HEK293T (cell line): ENCODE results near the gene ESYT1.

Source experiments
- CTCF ChIA-PET: fragments of 350-600 bp; formaldehyde crosslinking; extraction: SDS; loops from one replicate; lab custom pipeline; 2021; ENCODE audit warnings: antibody characterized with exemption, inconsistent platforms; lab: Yijun Ruan, JAX
- POLR2A ChIA-PET: fragments of 350-600 bp; formaldehyde crosslinking; extraction: SDS; loops from one replicate; lab custom pipeline; 2020; ENCODE audit warnings: antibody characterized with exemption, inconsistent platforms; lab: Yijun Ruan, JAX
- DNase-seq: peaks from one replicate; pipeline ENCODE4 v3.0.0; 2012; ENCODE audit warnings: mixed read lengths; ENCODE audit errors: extremely low spot score
- ARNT ChIP-seq: fragments of 450-650 bp; IDR thresholded peaks from 2 replicates; pipeline ENCODE4 v1.6.1; 2017; ENCODE audit warnings: mild to moderate bottlenecking
- BHLHE40 ChIP-seq: fragments of 450-650 bp; IDR thresholded peaks from 2 replicates; pipeline ENCODE4 v1.6.1; 2016; ENCODE audit warnings: mild to moderate bottlenecking, moderate library complexity, borderline replicate concordance
- CTBP1 ChIP-seq: fragments of 450-650 bp; IDR thresholded peaks from 2 replicates; pipeline ENCODE4 v1.6.1; 2016; ENCODE audit warnings: borderline replicate concordance
- ELF4 ChIP-seq: fragments of 450-650 bp; IDR thresholded peaks from 2 replicates; pipeline ENCODE4 v1.6.1; 2017; ENCODE audit warnings: antibody characterized with exemption
- FOXA1 ChIP-seq: fragments of 450-650 bp; IDR thresholded peaks from 2 replicates; pipeline ENCODE4 v1.6.1; 2016; ENCODE audit warnings: mild to moderate bottlenecking
- FOXK2 ChIP-seq: fragments of 450-650 bp; IDR thresholded peaks from 2 replicates; pipeline ENCODE4 v1.6.1; 2016; ENCODE audit warnings: mild to moderate bottlenecking
- FOXM1 ChIP-seq: fragments of 450-650 bp; IDR thresholded peaks from 2 replicates; pipeline ENCODE4 v1.6.1; 2017; ENCODE audit warnings: mild to moderate bottlenecking, borderline replicate concordance
- HDGF ChIP-seq: fragments of 450-650 bp; IDR thresholded peaks from 2 replicates; pipeline ENCODE4 v1.6.1; 2017; ENCODE audit warnings: antibody characterized with exemption, borderline replicate concordance
- L3MBTL2 ChIP-seq: fragments of 450-650 bp; conservative IDR thresholded peaks from 2 replicates; pipeline ENCODE4 v1.6.1; 2016; ENCODE audit warnings: mild to moderate bottlenecking
- LEF1 ChIP-seq: fragments of 450-650 bp; IDR thresholded peaks from 2 replicates; pipeline ENCODE4 v1.6.1; 2017; ENCODE audit warnings: mild to moderate bottlenecking, borderline replicate concordance
- NFRKB ChIP-seq: fragments of 450-650 bp; IDR thresholded peaks from 2 replicates; pipeline ENCODE4 v1.6.1; 2016; ENCODE audit warnings: mild to moderate bottlenecking, moderate library complexity
- SP1 ChIP-seq: fragments of 450-650 bp; IDR thresholded peaks from 2 replicates; pipeline ENCODE4 v1.6.1; 2017
- SUZ12 ChIP-seq: fragments of 450-650 bp; IDR thresholded peaks from 2 replicates; pipeline ENCODE4 v1.6.1; 2016; ENCODE audit warnings: mild to moderate bottlenecking
- TARDBP ChIP-seq: fragments of 450-650 bp; IDR thresholded peaks from 2 replicates; pipeline ENCODE4 v1.6.1; 2016
- ZNF384 ChIP-seq: fragments of 450-650 bp; IDR thresholded peaks from 2 replicates; pipeline ENCODE4 v1.6.1; 2016
- TF ChIP-seq, protein P1 (sequence below): fragments of 450-650 bp; IDR thresholded peaks from 2 replicates; pipeline ENCODE4 v1.6.1; 2016

The ESYT1 gene

GRCh38 chr12:56137853-56138571 lies 9.9 kb downstream of the ESYT1 start:
- DNase-seq, result no peak
- TF ChIP-seq NFRKB (no peak), FOXA1 (no peak), BHLHE40 (no peak), SUZ12 (no peak), ZNF384 (no peak), L3MBTL2 (no peak), ARNT (no peak), CTBP1 (no peak), FOXK2 (no peak)
- TF ChIP-seq, protein P1, sequence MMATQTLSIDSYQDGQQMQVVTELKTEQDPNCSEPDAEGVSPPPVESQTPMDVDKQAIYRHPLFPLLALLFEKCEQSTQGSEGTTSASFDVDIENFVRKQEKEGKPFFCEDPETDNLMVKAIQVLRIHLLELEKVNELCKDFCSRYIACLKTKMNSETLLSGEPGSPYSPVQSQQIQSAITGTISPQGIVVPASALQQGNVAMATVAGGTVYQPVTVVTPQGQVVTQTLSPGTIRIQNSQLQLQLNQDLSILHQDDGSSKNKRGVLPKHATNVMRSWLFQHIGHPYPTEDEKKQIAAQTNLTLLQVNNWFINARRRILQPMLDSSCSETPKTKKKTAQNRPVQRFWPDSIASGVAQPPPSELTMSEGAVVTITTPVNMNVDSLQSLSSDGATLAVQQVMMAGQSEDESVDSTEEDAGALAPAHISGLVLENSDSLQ, result no peak
- POLR2A ChIA-PET, result interaction anchor here (1.3 to 1.9 kb wide), 2 partner anchors 10 kb away, joined by 3 to 9 read pairs; partner anchors contain the start of gene ESYT1
- CTCF ChIA-PET, result interaction anchor here (0.5 kb wide), 1 partner anchor 949 kb away, joined by 3 read pairs; no protein-coding TSS in a partner anchor

DNA sequence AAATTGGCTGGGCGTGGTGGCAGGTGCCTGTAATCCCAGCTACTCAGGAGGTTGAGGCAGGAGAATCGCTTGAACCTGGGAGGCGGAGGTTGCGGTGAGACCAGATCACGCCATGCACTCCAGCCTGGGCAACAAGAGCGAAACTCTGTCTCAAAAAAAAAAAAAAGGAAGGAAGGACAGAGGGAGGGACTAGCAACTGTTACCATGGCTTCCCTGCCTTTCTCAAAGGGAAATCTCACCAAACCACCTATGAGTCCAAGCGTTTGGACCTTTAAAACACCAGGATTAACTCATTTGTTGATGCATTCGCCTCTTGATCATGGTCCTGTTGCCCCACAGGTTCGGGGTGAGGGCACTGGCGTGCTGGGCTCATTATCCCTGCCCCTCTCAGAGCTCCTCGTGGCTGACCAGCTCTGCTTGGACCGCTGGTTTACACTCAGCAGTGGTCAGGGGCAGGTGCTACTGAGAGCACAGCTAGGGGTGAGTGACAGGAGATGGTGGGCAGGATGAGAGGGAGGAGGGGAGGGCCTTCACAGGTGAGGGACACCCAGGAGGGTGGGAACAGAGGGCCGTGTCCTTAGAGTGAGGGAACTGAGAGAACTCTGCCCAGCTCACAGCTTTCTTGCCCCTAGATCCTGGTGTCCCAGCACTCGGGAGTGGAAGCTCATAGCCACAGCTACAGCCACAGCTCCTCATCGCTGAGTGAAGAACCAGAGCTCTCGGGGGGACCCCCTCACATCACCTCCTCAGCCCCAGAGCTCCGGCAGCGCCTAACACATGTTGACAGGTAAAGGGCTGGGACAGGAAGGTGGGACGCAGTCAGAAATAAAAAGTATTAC lies 14.1 kb downstream of the ESYT1 start:
- no peak for DNase-seq
- POLR2A ChIA-PET, result interaction anchor here (2.4 to 5.9 kb wide), 2 partner anchors 10 to 14 kb away, joined by 8 to 28 read pairs; partner anchors contain the start of genes ESYT1 and MYL6B
- CTCF ChIA-PET, result no interaction called here
- TF ChIP-seq HDGF (no peak), TARDBP (no peak), LEF1 (no peak), CTBP1 (no peak), FOXM1 (no peak), SUZ12 (no peak), ELF4 (no peak), NFRKB (no peak), L3MBTL2 (no peak), FOXK2 (no peak), SP1 (no peak), FOXA1 (no peak)
- TF ChIP-seq, protein P1, result no peak

- no peak for DNase-seq
- TF ChIP-seq, protein P1, result no peak
- TF ChIP-seq ELF4 (no peak), SUZ12 (no peak), L3MBTL2 (no peak), ARNT (no peak), LEF1 (no peak), BHLHE40 (no peak), FOXM1 (no peak), HDGF (no peak), NFRKB (no peak), CTBP1 (no peak), SP1 (no peak), TARDBP (no peak), FOXA1 (no peak), FOXK2 (no peak), ZNF384 (no peak)
- ChIA-PET POLR2A (interaction anchor here (2.4 to 5.9 kb wide), 2 partner anchors 9 to 15 kb away, joined by 8 to 28 read pairs; partner anchors contain the start of genes ESYT1 and MYL6B), CTCF (interaction anchor here (0.5 kb wide), 1 partner anchor 96 kb away, joined by 3 read pairs; no protein-coding TSS in a partner anchor)
Measured at GRCh38 chr12:56143217-56143616, 15.2 kb downstream of the ESYT1 start.

DNA sequence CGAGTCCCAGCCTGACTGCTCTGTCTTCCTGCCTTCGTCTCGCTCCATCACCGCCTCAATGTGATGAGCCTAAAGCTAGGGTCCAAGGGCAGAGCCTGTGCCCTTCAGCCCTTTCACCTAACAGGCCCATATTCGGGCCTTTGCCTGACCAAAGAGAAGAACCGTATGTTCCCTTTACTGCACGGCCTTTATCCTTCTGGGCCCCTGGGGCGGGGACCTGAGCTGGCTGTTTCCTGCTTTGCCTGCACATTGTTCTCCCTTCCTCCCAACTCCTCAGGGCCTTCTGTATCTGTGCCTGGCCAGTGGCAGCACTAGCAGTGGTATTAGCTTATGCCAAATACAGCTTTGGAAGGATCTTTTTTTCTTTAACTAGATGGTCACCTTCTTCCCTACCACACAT lies 15.8 kb downstream of the ESYT1 start:
- no peak for DNase-seq
- ChIA-PET POLR2A (interaction anchor here (0.7 to 5.9 kb wide), 8 partner anchors 8 to 78 kb away, joined by 3 to 28 read pairs (median 4); partner anchors contain the start of genes ESYT1, MYL6B, RNF41 and ZC3H10), CTCF (interaction anchor here (0.7 kb wide), 1 partner anchor 11 kb away, joined by 3 read pairs; no protein-coding TSS in a partner anchor)
- TF ChIP-seq, protein P1, result no peak
- TF ChIP-seq LEF1 (no peak), L3MBTL2 (no peak), FOXM1 (no peak), ARNT (no peak), ELF4 (no peak), FOXA1 (no peak)

DNA sequence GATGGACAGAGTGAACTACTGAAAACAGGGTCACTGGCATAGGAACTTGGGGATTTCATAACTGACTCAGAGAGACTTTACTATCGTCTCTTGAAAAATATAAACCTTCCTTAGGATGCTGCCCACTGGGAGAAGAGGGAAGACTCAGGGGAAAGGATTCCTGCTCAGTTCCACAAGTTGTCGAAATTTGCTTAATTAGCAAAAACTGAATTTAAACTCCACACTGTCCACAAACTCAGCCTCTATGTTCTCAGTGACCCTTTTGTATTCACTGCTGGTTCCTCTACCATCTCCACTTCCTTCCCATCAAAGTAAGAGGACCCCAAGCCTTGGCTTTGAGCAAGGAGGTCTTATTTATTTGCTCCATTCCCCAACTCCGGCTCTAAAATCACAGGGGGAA lies 17.1 kb downstream of the ESYT1 start:
- no peak for DNase-seq
- ChIA-PET POLR2A (interaction anchor here (1.9 to 5.9 kb wide), 2 partner anchors 17 to 27 kb away, joined by 6 to 28 read pairs; partner anchors contain the start of genes ESYT1 and ZC3H10), CTCF (interaction anchor here (0.5 kb wide), 1 partner anchor 11 kb away, joined by 3 read pairs; no protein-coding TSS in a partner anchor)
- TF ChIP-seq FOXA1, result no peak
- TF ChIP-seq, protein P1, result no peak
